ENCODE measurements around the gene USP13.

- TF ChIP-seq, protein P1, sequence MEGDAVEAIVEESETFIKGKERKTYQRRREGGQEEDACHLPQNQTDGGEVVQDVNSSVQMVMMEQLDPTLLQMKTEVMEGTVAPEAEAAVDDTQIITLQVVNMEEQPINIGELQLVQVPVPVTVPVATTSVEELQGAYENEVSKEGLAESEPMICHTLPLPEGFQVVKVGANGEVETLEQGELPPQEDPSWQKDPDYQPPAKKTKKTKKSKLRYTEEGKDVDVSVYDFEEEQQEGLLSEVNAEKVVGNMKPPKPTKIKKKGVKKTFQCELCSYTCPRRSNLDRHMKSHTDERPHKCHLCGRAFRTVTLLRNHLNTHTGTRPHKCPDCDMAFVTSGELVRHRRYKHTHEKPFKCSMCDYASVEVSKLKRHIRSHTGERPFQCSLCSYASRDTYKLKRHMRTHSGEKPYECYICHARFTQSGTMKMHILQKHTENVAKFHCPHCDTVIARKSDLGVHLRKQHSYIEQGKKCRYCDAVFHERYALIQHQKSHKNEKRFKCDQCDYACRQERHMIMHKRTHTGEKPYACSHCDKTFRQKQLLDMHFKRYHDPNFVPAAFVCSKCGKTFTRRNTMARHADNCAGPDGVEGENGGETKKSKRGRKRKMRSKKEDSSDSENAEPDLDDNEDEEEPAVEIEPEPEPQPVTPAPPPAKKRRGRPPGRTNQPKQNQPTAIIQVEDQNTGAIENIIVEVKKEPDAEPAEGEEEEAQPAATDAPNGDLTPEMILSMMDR (IDR thresholded peaks at IDR 0.05), result no peak
- TF ChIP-seq POLR2A (IDR thresholded peaks at IDR 0.05), result no peak
Measured at GRCh38 chr3:179606534-179607085, 46.2 kb upstream of the USP13 start.

Data from gastroesophageal sphincter (tissue), 3 donors.